SU-DHL-6 (cell line): ENCODE results near the gene TMTC1.

Experiments
- H2AFZ ChIP-seq: fragments of 200-600 bp; sonication (generic); 2 replicates; pipeline ENCODE4 v1.6.1; 2014; ENCODE audit warnings: low read depth, mild to moderate bottlenecking, moderate library complexity, mixed read lengths, antibody characterized with exemption, low read length; ENCODE audit not compliant: severe bottlenecking
- H3F3A ChIP-seq: fragments of 200-600 bp; shearing (Covaris generic); 2 replicates; pipeline ENCODE4 v1.6.0; 2016; ENCODE audit warnings: antibody characterized with exemption, mild to moderate bottlenecking; ENCODE audit not compliant: insufficient read depth
- H3K27ac ChIP-seq: fragments of 200-600 bp; sonication (generic); 2 replicates; pipeline ENCODE4 v1.5.1; 2016; ENCODE audit warnings: low read depth, mild to moderate bottlenecking, low read length, moderate library complexity, mixed read lengths
- H3K27me3 ChIP-seq: fragments of 200-600 bp; sonication (generic), shearing (Covaris generic); 2 replicates; pipeline ENCODE4 v1.6.0; 2014; ENCODE audit warnings: mild to moderate bottlenecking, low read length
- H3K36me3 ChIP-seq: fragments of 200-600 bp; sonication (generic); 2 replicates; pipeline ENCODE4 v1.6.1; 2014; ENCODE audit warnings: mild to moderate bottlenecking, low read length, mixed read lengths
- H3K4me2 ChIP-seq: fragments of 300-600, 200-600 bp; shearing (Covaris generic), sonication (generic); 2 replicates; pipeline ENCODE4 v1.6.0; 2014; ENCODE audit warnings: low read length, low read depth, mild to moderate bottlenecking; ENCODE audit not compliant: poor library complexity, severe bottlenecking
- H3K4me3 ChIP-seq: fragments of 200-600 bp; sonication (generic); 2 replicates; pipeline ENCODE4 v1.5.1; 2014; ENCODE audit warnings: antibody characterized with exemption, low read length, mild to moderate bottlenecking, mixed read lengths; ENCODE audit not compliant: insufficient read depth, poor library complexity, severe bottlenecking
- H3K79me2 ChIP-seq: fragments of 200-600 bp; sonication (generic); 2 replicates; pipeline ENCODE4 v1.6.1; 2014; ENCODE audit warnings: mild to moderate bottlenecking, low read length, moderate library complexity; ENCODE audit not compliant: insufficient read depth
- H3K9ac ChIP-seq: fragments of 200-600 bp; sonication (generic); 2 replicates; pipeline ENCODE4 v1.7.0; 2014; ENCODE audit warnings: mild to moderate bottlenecking, low read length
- H3K9me2 ChIP-seq: fragments of 200-600 bp; sonication (generic); replicated peaks from 2 replicates; pipeline ENCODE4 v1.6.1; 2014; ENCODE audit warnings: low read length; ENCODE audit not compliant: insufficient read depth
- H3K9me3 ChIP-seq: fragments of 200-600 bp; sonication (generic); 2 replicates; pipeline ENCODE4 v1.6.1; 2014; ENCODE audit warnings: low read length, mixed read lengths; ENCODE audit not compliant: insufficient read depth
- H4K20me1 ChIP-seq: fragments of 200-600 bp; sonication (generic); 2 replicates; pipeline ENCODE4 v1.6.1; 2014; ENCODE audit warnings: low read depth, mild to moderate bottlenecking, antibody characterized with exemption, low read length, moderate library complexity, mixed read lengths
- CTCF ChIP-seq: fragments of 200-600 bp; sonication (generic); IDR thresholded peaks from one replicate; pipeline ENCODE4 v1.5.1; 2017; ENCODE audit warnings: antibody characterized with exemption, mild to moderate bottlenecking, low read length, moderate library complexity; ENCODE audit not compliant: insufficient read depth, poor library complexity, severe bottlenecking
- EZH2phosphoT487 ChIP-seq: fragments of 200-600 bp; sonication (generic), shearing (Covaris generic); conservative IDR thresholded peaks from 2 replicates; pipeline ENCODE4 v1.6.1; 2018; ENCODE audit warnings: mild to moderate bottlenecking, antibody characterized with exemption, low read length, moderate library complexity, mixed read lengths

The TMTC1 gene

GRCh38 chr12:29807129-29807528, 23.4 kb upstream of the TMTC1 start:
- Histone ChIP-seq H3K27ac (no peak overlapping the region), H3K9me3 (no peaks in the 10 kb centered on the region), H3K79me2 (no peaks in the 10 kb centered on the region), H3K36me3 (no peaks in the 10 kb centered on the region), H3K27me3 (no peaks in the 10 kb centered on the region), H3F3A (no peaks in the 10 kb centered on the region), H3K9ac (no peak overlapping the region), H4K20me1 (no peaks in the 10 kb centered on the region), H3K9me2 (no peaks in the 10 kb centered on the region), H3K4me2 (no peak overlapping the region), H3K4me3 (no peak overlapping the region), H2AFZ (no peak overlapping the region)
- TF ChIP-seq CTCF (no peak), EZH2phosphoT487 (no peak)

- Histone ChIP-seq H3K9me2 (no peaks in the 10 kb centered on the region), H3K4me3 (no peak overlapping the region), H3K9ac (no peak overlapping the region), H4K20me1 (no peaks in the 10 kb centered on the region), H3K79me2 (no peaks in the 10 kb centered on the region), H3K9me3 (no peaks in the 10 kb centered on the region), H3K27me3 (no peaks in the 10 kb centered on the region), H3F3A (no peaks in the 10 kb centered on the region), H2AFZ (no peak overlapping the region), H3K27ac (no peak overlapping the region), H3K4me2 (no peak overlapping the region), H3K36me3 (no peaks in the 10 kb centered on the region)
- TF ChIP-seq EZH2phosphoT487 = no peak
Measured at GRCh38 chr12:29804019-29804418, 20.3 kb upstream of the TMTC1 start.

- TF ChIP-seq CTCF (no peak), EZH2phosphoT487 (no peak)
Measured at GRCh38 chr12:29799591-29799990, 15.8 kb upstream of the TMTC1 start.

GRCh38 chr12:29797565-29798355, 14.0 kb upstream of the TMTC1 start:
- 0 out of 2 replicates have a peak, but pooled peaks cover 7% of the 10 kb centered on the region for H3F3A ChIP-seq
- H3K4me3 ChIP-seq = no peak overlapping the region
- no peaks in the 10 kb centered on the region for H4K20me1 ChIP-seq
- no peaks in the 10 kb centered on the region for H3K36me3 ChIP-seq
- no peaks in the 10 kb centered on the region for H3K9me2 ChIP-seq
- peaks cover 14% of the 10 kb centered on the region; the same call in 1 of the 2 replicates for H3K9me3 ChIP-seq
- no peaks in the 10 kb centered on the region for H3K27me3 ChIP-seq
- H3K79me2 ChIP-seq = no peaks in the 10 kb centered on the region
- no peak overlapping the region for H3K27ac ChIP-seq
- H3K4me2 ChIP-seq = no peak overlapping the region
- TF ChIP-seq EZH2phosphoT487 (no peak), CTCF (no peak)
- H2AFZ ChIP-seq = no peak overlapping the region
- no peak overlapping the region for H3K9ac ChIP-seq

More at GRCh38 chr12:29799591-29799990, 15.8 kb upstream of the TMTC1 start:
- no peaks in the 10 kb centered on the region for H3K36me3 ChIP-seq
- no peak overlapping the region for H3K4me2 ChIP-seq
- H3K9me3 ChIP-seq = no peaks in the 10 kb centered on the region
- H2AFZ ChIP-seq = no peak overlapping the region
- no peaks in the 10 kb centered on the region for H3K27me3 ChIP-seq
- H3K4me3 ChIP-seq = no peak overlapping the region
- no peak overlapping the region for H3K9ac ChIP-seq
- H4K20me1 ChIP-seq = no peaks in the 10 kb centered on the region
- H3K9me2 ChIP-seq = no peaks in the 10 kb centered on the region
- no peaks in the 10 kb centered on the region for H3F3A ChIP-seq
- no peaks in the 10 kb centered on the region for H3K79me2 ChIP-seq
- no peak overlapping the region for H3K27ac ChIP-seq
